ENCODE data around the gene TEAD2.
A peak's percentile ranks its signal among the peaks of the same experiment; 100 is the strongest.
"Not testable (repeated sequence)": the region's sequence is repeated elsewhere in the genome, so short reads cannot be mapped to it uniquely, and the experiment has no call there.

Gene TEAD2

DNA sequence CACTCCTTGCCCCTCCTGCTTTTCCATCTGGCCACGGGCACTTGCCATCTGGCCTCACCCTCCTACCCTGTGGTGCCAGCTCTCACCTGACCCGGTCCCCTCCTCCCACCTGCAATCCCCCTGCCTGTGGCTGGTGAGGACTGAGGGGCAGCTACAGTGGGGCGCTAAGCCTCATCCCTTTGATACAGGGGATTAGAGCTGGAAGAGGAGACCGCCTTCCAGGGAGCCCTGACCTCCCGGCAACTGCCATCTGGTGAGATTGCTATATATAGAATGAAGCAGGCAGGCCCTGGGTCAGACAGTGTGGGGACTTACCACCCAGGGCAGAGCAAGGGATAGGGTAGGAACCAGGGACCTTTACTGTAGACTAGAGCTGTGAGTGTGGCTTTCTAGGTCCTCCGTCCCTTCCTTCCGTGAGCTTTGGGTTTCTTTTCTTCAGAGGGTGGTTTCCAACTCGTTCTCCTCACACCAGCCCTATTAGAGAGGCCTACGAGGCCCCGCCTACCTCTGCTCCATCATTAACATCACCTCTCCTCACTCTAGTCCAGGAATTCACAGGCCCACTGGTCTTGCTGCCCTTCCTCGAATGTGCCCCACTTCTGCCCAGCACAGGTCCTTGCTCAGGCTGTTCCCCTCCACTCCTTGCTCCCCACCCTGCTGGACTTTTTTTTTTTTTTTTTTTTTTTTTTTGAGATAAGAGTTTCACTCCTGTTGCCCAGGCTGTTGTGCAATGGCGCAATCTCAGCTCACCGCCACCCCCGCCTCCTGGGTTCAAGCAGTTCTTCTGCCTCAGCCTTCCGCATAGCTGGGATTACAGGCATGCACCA, 33.6 kb upstream of the TEAD2 start:
- H3K36me3 Mint-ChIP-seq (ENCODE audit: low read depth) = no peaks in the 10 kb centered on the region
- no peak overlapping the region for H3K4me3 Mint-ChIP-seq
- peaks cover 11% of the 10 kb centered on the region for H3K27me3 Mint-ChIP-seq (ENCODE audit: low read depth)
- H3K4me1 Mint-ChIP-seq (ENCODE audit: low read depth) = peaks cover 23% of the 10 kb centered on the region
- H3K9me3 Mint-ChIP-seq = no peaks in the 10 kb centered on the region
- no peak for DNase-seq (ENCODE audit: low spot score)
- H3K27ac Mint-ChIP-seq = no peak overlapping the region

DNA sequence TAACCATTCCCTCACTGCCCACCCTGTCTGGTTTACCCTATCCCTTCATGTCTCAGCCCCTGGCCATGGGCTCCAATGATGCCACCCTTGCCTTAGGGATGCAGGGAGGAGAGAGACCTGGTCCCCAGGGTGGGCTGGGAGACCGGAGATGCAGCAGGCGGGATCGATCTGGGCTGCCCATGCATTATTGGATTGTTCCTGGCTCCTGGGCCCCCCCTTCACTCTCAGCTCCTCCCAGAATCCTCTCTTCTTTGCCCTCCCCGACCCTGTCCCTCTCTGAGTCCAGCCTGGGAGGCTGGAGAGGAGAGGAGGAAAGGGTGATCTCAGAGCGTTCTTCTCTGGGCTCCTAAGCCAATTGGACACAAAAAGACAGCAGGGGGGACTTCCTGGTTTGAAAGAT, 31.7 kb upstream of the TEAD2 start:
- Mint-ChIP-seq H3K36me3 (ENCODE audit: low read depth) (no peaks in the 10 kb centered on the region), H3K27me3 (ENCODE audit: low read depth) (peaks cover 11% of the 10 kb centered on the region), H3K4me1 (ENCODE audit: low read depth) (peaks cover 22% of the 10 kb centered on the region), H3K9me3 (no peaks in the 10 kb centered on the region), H3K27ac (no peak overlapping the region), H3K4me3 (no peak overlapping the region)
- no peak for DNase-seq (ENCODE audit: low spot score)

DNA sequence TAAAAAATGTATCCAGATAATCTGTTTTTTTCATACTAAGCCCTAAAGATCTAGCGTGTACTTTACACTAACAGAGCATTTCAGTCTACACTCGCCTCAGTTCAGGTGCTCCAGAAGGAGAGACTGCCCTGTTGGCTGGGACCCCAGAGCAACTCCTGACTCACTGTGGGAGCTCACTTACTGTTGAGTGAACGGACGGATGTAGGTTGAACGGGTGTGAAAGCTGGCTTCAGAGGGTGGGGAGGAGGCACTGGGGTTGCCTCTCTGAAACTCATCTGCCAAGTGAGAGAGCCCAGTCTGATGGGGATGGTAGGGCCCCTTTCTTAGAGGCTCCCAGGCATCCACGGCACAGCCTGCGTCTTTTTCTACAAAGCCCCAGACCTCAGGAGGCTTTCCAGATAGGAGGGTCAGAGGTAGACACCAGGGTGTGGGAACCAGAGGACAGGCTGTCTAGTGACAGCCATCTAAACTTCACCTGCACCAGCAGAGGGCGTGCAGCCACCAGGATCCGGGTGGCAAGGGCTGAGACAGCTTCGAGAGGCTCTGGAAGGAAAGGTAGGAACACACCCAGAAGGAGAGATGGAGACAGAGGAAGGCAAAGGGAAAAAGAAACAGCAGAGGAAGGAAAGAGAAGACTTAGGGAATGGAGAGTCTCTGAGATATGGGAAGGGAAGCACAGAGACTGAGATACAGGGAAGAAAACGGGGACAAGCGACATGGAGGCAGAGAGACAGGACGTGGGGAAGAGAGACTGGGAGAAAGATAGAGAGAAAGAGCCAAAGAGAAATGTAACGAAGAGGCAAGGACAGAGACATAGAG, 29.6 kb upstream of the TEAD2 start:
- DNase-seq (ENCODE audit: low spot score) = peak; percentile 72
- peaks cover 2% of the 10 kb centered on the region for H3K27me3 Mint-ChIP-seq (ENCODE audit: low read depth)

DNA sequence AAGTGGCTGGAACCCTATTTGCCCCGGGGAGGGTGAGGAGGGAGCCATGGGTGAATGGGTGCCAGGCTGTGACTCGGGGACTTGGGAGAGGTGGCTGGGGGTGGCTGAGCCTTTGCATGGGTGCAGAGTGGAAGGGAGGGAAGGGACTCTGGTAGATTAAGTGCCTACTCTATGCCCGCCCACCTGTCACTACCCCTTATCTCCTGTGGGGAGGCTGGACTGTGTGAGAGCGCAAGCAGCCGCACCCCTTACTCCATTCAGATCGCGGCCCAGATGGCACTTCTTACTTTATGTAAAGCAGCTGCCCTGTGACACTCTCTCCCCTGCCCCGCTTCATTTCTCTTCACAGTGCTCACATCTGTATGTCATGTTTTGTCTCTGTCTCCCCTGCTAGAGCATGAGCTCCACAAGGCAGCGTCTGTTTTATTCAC, 28.7 kb upstream of the TEAD2 start:
- Mint-ChIP-seq H3K27me3 (ENCODE audit: low read depth) (peaks cover 2% of the 10 kb centered on the region), H3K36me3 (ENCODE audit: low read depth) (no peaks in the 10 kb centered on the region), H3K4me3 (no peak overlapping the region), H3K4me1 (ENCODE audit: low read depth) (peaks cover 14% of the 10 kb centered on the region), H3K9me3 (no peaks in the 10 kb centered on the region), H3K27ac (no peak overlapping the region)
- DNase-seq (ENCODE audit: low spot score) = no peak

More for the DNA sequence above, 29.6 kb upstream of the TEAD2 start:
- Mint-ChIP-seq H3K27ac (peak overlapping the region; percentile 49), H3K9me3 (no peaks in the 10 kb centered on the region), H3K36me3 (ENCODE audit: low read depth) (no peaks in the 10 kb centered on the region), H3K4me3 (no peak overlapping the region), H3K4me1 (ENCODE audit: low read depth) (peaks cover 14% of the 10 kb centered on the region)

DNA sequence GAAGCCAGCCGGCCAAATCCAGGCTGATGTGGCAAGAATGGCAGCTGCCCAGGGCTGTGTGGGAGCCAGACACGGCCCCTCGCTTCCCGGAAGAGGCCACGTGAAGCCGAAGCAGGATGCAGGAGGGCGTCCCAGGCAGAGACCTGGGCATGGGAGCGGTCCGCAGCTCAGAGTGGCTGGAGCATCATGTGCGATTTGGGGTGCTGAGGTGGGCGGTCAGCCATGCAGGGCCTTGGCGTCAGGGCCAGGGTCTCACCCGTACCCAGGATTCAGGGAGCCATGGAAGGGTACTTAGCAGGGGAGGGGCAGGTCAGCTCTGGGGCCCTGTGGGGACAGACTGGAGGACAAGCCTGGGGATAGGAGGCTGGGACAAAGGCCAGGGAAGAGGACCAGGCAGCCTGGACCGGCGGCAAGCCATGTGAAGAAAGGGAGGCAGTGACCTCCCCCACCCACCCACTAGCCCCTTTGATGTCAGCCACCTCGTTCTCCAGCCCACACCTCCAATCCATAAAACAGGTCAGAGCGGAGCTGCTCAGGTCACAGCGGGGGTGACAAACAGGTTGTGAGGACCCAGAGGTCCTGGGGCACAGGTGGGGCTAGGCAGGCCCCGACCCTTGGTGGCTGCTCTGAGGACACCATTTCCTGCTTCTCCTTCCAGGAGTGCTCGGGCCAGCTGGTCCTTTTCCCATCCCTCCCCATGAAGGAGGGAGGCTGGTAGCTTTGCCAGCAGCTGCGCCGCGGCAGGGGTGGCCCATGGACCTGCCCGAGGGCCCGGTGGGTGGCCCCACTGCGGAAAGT, 28.1 kb upstream of the TEAD2 start:
- no peaks in the 10 kb centered on the region for H3K36me3 Mint-ChIP-seq (ENCODE audit: low read depth)
- peaks cover 2% of the 10 kb centered on the region for H3K27me3 Mint-ChIP-seq (ENCODE audit: low read depth)
- no peak overlapping the region for H3K27ac Mint-ChIP-seq
- peaks cover 13% of the 10 kb centered on the region for H3K4me1 Mint-ChIP-seq (ENCODE audit: low read depth)
- H3K9me3 Mint-ChIP-seq = no peaks in the 10 kb centered on the region
- no peak for DNase-seq (ENCODE audit: low spot score)
- H3K4me3 Mint-ChIP-seq = no peak overlapping the region

DNA sequence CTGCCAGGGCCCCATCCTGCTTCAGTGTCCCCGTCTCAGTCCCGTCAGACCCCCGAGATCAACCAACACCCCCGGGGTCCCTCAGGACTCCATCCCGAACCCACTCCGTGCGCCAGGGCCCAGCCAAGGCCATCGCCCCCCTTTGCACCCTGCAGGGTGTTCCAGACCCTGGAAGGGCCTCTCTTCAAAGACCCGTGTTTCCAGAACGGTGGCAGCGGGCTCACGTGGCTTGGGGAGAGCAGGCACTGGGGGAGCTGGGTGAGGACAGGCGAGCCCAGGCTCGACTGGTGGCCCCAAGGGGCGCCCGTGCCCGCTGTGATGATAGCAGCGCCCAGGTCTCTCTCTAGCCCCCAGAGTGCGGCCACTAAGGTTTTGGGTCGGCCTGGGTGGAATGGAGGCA, 27.2 kb upstream of the TEAD2 start:
- Mint-ChIP-seq H3K27ac (no peak overlapping the region), H3K4me3 (no peak overlapping the region)

DNA sequence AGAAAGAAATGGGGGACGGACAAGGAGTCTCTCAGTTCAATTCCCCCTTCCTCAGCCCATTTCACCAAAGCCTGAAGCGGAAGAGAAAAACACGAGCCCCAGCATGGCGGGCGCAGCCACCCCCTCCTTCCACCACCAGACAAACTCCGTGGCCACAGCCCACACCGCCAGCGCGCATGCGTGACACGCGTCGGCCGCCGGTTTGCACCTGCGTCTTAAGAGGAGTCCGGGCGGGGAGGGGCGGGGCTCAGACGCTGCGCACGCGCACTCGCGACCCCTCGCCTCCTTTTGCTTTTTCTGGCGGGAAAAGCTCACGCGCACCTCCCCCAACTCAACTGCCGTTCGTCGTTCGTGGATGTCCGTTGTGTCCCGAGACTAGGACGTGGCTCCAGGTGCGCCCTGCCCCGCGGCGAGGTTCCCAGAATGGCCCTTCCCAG, 25.7 kb upstream of the TEAD2 start, which contains the start of gene KASH5:
Gene KASH5 (plus strand): TSS at position 314 of the 437 bp plus-strand sequence. CDS start 2,635 bp downstream, outside the sequence.
- H3K27me3 Mint-ChIP-seq (ENCODE audit: low read depth) = peaks cover 7% of the 10 kb centered on the region
- H3K27ac Mint-ChIP-seq = peak within 1 kb of the TSS; percentile 54
- peaks cover 5% of the 10 kb centered on the region for H3K9me3 Mint-ChIP-seq
- peaks cover 15% of the 10 kb centered on the region for H3K4me1 Mint-ChIP-seq (ENCODE audit: low read depth)
- peak; percentile 54 for DNase-seq (ENCODE audit: low spot score)
- peak within 1 kb of the TSS; percentile 18 for H3K4me3 Mint-ChIP-seq
- no peaks in the 10 kb centered on the region for H3K36me3 Mint-ChIP-seq (ENCODE audit: low read depth)

More for the DNA sequence above, 27.2 kb upstream of the TEAD2 start:
- DNase-seq (ENCODE audit: low spot score) = no peak
- peaks cover 2% of the 10 kb centered on the region for H3K27me3 Mint-ChIP-seq (ENCODE audit: low read depth)
- no peaks in the 10 kb centered on the region for H3K36me3 Mint-ChIP-seq (ENCODE audit: low read depth)
- peaks cover 13% of the 10 kb centered on the region for H3K4me1 Mint-ChIP-seq (ENCODE audit: low read depth)
- H3K9me3 Mint-ChIP-seq = no peaks in the 10 kb centered on the region

DNA sequence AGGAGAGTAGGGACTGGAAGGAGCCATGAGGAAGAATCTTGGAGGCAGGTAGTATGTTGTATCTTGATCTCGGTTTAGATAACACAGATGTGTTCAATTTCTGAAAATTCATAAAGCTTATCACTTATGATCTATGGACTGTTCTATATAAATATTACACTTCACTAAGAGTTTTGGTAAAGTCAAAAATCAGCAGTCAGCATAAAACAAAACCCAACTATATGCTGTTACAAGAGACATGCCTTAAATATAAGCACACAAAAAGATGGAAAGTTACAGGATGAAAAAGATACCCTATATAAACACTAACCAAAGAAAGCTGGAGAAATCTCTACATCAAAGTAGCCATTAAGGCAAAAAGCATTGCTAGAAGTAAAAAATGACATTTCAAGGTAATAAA, 21.4 kb upstream of the TEAD2 start:
- no peaks in the 10 kb centered on the region for H3K36me3 Mint-ChIP-seq (ENCODE audit: low read depth)
- peaks cover 4% of the 10 kb centered on the region for H3K27me3 Mint-ChIP-seq (ENCODE audit: low read depth)
- no peak overlapping the region for H3K27ac Mint-ChIP-seq

DNA sequence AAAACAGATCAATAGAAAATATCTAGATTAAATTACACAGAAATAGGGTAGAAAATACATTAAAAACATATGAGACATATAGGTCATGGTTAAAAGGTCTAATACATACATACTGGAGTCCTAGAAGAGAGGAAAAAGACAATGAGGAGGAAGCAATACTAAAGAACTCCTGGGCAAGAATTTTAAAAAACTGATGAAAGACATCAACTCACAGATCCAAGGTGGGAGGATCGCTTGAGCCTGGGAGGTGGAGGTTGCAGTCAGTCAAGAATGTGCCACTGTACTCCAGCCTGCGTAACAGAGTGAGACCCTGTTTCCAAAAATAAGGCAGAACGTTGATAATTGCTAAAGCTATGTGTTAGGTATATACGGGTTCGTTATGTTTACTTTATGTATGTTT, 20.4 kb upstream of the TEAD2 start:
- Mint-ChIP-seq H3K4me1 (ENCODE audit: low read depth) (peaks cover 4% of the 10 kb centered on the region), H3K27ac (no peak overlapping the region), H3K36me3 (ENCODE audit: low read depth) (no peaks in the 10 kb centered on the region), H3K27me3 (ENCODE audit: low read depth) (peaks cover 4% of the 10 kb centered on the region), H3K4me3 (no peak overlapping the region), H3K9me3 (peaks cover 14% of the 10 kb centered on the region)
- DNase-seq (ENCODE audit: low spot score) = no peak

More for the DNA sequence above, 21.4 kb upstream of the TEAD2 start:
- Mint-ChIP-seq H3K4me3 (no peak overlapping the region), H3K4me1 (ENCODE audit: low read depth) (peaks cover 4% of the 10 kb centered on the region), H3K9me3 (peaks cover 14% of the 10 kb centered on the region)
- no peak for DNase-seq (ENCODE audit: low spot score)

DNA sequence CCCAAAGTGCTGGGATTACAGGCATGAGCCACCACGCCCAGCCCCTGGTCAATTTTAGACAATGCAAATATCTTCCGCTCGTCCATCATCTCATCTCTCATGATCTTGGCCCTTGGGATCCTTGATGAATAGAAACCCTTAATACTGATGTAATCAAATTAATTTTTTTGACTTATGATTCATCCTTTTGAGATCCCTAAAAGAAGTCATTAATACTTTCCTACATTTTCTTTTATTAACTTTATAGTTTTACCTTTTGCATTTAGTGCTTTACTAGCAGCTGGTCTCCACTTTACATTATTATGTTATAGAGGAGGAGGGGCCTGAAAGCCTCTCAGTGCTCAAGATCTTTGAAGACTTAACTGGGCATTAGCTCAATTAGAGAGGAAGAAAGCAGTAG, 18.2 kb upstream of the TEAD2 start:
- peaks cover 2% of the 10 kb centered on the region for H3K4me1 Mint-ChIP-seq (ENCODE audit: low read depth)
- DNase-seq (ENCODE audit: low spot score) = no peak
- peaks cover 6% of the 10 kb centered on the region for H3K27me3 Mint-ChIP-seq (ENCODE audit: low read depth)
- no peak overlapping the region for H3K4me3 Mint-ChIP-seq
- H3K27ac Mint-ChIP-seq = no peak overlapping the region
- H3K36me3 Mint-ChIP-seq (ENCODE audit: low read depth) = no peaks in the 10 kb centered on the region
- H3K9me3 Mint-ChIP-seq = peaks cover 14% of the 10 kb centered on the region

DNA sequence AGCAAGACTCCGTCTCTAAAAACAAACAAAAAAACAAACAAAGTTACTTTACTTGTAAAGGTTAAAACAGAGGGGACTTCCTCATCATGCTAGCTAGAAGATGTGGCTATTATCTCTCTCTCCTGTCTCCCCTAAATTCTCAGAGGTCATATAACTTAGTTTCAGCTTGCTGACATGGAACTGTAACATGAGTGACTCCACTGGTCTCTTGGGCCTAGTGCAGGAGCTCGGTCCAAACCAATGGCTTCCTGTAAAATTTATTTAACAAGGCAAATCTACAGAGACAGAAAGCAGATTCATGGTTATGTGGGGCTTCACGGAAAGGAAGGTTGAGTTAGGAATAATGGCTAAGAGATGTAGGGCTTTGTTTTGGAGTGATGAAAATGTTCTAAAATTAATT, 16.3 kb upstream of the TEAD2 start:
- Mint-ChIP-seq H3K9me3 (peaks cover 11% of the 10 kb centered on the region), H3K36me3 (ENCODE audit: low read depth) (no peaks in the 10 kb centered on the region), H3K4me3 (no peak overlapping the region), H3K27ac (no peak overlapping the region), H3K27me3 (ENCODE audit: low read depth) (peaks cover 2% of the 10 kb centered on the region), H3K4me1 (ENCODE audit: low read depth) (no peaks in the 10 kb centered on the region)
- no peak for DNase-seq (ENCODE audit: low spot score)

DNA sequence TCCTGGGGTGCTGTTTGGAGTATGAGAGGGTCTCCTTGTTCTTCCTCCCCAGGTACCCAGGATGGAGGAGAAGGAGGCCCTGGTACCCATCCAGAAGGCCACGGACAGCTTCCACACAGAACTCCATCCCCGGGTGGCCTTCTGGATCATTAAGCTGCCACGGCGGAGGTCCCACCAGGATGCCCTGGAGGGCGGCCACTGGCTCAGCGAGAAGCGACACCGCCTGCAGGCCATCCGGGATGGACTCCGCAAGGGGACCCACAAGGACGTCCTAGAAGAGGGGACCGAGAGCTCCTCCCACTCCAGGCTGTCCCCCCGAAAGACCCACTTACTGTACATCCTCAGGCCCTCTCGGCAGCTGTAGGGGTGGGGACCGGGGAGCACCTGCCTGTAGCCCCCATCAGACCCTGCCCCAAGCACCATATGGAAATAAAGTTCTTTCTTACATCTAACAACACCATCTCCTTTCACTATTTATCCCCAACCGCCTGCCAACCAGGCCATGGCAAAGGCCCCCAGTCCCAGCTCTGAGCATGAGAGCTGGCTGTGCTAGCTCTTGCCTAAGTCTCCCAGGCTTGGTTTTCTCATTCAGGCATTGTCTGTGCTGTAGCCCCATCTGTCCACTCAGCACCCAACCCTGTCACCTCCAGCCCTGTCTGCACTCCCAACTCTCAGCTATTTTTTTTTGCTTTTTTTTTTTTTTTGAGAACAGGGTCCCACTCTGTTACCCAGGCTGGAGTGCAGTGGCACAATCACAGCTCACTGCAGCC, 12.6 kb upstream of the TEAD2 start:
- no peaks in the 10 kb centered on the region for H3K36me3 Mint-ChIP-seq (ENCODE audit: low read depth)
- no peak overlapping the region for H3K4me3 Mint-ChIP-seq
- H3K27ac Mint-ChIP-seq = no peak overlapping the region
- DNase-seq (ENCODE audit: low spot score) = no peak
- peaks cover 2% of the 10 kb centered on the region for H3K27me3 Mint-ChIP-seq (ENCODE audit: low read depth)
- peaks cover 4% of the 10 kb centered on the region for H3K9me3 Mint-ChIP-seq
- no peaks in the 10 kb centered on the region for H3K4me1 Mint-ChIP-seq (ENCODE audit: low read depth)

DNA sequence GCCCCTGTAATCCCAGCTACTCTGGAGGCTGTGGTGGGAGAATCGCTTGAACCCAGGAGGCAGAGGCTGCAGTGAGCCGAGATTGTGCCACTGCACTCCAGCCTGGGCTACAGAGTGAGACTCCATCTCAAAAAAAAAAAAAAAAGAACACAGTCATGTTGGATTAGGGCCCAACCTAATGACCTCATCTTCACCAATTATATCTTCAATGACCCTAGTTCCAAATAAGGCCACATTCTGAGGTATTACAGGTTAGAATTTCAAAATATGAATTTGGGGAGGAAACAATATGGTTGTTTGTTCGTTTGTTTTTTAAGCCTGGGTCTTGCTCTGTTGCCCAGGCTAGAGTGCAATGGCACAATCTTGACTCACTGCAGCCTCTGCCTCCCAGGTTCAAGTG, 11.0 kb upstream of the TEAD2 start:
- not testable (repeated sequence) for H3K27ac Mint-ChIP-seq; H3K36me3 Mint-ChIP-seq (ENCODE audit: low read depth); H3K4me1 Mint-ChIP-seq (ENCODE audit: low read depth); H3K27me3 Mint-ChIP-seq (ENCODE audit: low read depth); DNase-seq (ENCODE audit: low spot score); H3K9me3 Mint-ChIP-seq; H3K4me3 Mint-ChIP-seq
